Measurements from ENCODE around the gene MAP4K4.
"Not testable (repeated sequence)": the region's sequence is repeated elsewhere in the genome, so short reads cannot be mapped to it uniquely, and the experiment has no call there.

MAP4K4 gene

DNA sequence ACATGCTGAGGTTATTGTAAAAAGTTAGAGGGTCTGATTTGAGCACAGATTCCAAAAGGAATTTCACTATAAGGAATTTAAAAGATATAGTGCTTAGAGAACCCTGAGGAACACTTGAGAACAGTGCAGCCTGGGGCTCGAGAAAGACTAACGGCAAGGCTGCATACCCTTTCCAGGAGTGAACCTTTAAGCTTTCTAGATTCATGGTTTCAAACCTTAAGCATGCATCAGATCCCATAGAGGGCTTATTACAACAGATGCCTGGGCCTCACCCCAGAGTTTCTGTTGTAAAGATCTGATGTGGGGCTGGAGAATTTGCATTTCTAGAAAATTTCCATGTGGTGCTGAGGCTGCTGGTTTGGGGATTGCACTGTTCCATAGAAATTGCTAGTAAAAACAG, 203.7 kb downstream of the MAP4K4 start:
- no peak for DNase-seq (ENCODE audit: low read depth in 2 of 3, low spot score in 2 of 3)

DNA sequence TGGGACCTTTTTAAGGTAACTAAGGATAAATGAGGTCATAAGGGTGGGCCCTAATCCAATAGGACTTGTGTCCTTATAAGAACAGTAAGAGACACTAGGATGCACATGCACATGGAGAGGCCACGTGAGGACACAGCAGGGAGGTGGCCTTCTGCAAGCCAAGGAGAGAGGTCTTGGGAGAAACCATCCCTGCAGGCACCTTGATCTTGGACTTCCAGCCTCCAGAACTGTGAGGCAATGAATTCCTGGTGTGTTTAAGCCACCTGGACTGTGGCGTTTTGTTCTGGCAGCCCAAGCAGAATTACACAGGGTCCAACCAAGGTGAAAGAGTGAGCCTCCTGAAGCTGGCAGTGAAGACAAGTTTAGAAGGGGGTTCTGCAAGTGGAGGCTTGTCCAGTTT, 204.7 kb downstream of the MAP4K4 start:
- no peak for DNase-seq (ENCODE audit: low read depth in 2 of 3, low spot score in 2 of 3)

DNA sequence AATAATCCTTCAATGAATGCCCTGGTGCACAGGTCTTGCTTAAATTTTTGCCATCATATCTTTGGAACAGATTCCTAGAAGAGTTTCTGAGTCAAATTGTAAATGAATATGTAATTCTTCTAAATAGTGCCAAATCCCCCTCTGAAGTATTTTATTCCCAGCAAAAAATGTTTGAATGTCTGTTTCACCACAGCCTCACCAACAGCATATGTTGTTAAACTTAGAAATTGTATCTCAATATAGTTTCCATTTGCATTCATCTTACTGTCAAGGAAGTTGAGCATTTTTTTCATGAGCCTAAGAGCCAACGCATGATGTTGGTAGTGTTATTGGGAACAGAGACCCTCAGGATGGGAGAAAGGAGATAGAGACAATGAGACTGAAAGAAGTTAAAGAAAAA, 207.4 kb downstream of the MAP4K4 start:
- DNase-seq (ENCODE audit: low read depth in 2 of 3, low spot score in 2 of 3), result no peak

DNA sequence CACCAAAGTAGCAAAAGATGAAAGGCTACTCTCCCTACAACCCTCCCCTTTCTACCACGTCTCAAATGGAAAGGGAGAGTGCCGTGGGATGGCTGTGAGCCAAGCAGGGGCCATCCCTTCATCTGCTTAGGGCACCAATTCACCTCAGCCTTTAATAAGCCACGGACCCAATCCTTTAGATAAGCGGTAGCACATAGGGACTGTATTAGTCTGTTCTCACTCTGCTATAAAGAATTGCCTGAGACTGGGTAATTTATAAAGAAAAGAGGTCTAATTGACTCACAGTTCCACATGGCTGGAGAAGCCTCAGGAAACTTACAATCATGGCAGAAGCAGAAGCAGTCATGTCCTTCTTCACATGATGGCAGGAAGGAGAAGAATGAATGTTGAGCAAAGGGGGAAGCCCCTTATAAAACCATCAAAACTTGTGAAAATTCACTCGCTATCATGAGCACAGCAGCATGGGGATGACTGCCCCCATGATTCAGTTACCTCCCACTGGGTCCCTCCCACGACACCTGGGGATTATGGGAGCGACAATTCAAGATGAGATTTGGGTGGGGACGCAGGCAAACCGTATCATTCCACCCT, 208.3 kb downstream of the MAP4K4 start:
- DNase-seq (ENCODE audit: low read depth in 2 of 3, low spot score in 2 of 3), result no peak

DNA sequence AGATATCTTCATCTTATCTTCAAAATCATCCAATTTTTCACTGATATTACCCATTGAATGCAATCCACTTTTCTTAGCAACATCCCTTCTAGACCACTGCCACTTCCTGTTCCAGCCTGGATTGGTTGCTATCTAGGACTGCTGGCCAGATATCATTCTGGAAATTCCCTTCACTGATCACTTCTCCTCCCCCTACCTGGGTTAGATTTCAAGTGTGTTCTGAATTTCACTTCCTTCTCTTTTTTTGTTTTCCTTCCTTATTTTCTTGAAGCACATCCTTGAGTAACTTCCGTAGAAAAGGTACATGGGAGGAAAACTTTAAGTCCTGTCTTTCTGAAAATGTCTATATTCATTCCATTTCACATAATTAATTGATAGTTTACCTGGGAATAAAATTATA, 212.3 kb downstream of the MAP4K4 start:
- no peak for DNase-seq (ENCODE audit: low read depth in 2 of 3, low spot score in 2 of 3)

DNA sequence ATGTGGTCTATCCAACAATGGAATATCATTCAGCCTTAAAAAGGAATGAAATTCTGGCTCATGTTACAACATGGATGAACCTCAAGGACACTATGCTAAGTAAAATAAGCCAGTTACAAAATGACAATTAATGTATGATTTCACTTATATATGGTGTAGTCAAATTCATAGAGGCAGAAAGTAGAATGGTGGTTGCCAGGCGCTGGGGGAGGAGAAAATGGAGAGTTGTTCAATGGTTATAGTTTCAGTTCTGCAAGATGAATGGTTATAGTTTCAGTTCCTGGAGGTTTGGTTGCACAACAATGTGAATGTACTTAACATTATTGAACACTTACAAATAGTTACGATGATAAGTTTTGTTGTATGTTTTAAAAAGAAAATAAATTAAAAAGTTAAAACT, 215.0 kb downstream of the MAP4K4 start:
- DNase-seq (ENCODE audit: low read depth in 2 of 3, low spot score in 2 of 3), result no peak

DNA sequence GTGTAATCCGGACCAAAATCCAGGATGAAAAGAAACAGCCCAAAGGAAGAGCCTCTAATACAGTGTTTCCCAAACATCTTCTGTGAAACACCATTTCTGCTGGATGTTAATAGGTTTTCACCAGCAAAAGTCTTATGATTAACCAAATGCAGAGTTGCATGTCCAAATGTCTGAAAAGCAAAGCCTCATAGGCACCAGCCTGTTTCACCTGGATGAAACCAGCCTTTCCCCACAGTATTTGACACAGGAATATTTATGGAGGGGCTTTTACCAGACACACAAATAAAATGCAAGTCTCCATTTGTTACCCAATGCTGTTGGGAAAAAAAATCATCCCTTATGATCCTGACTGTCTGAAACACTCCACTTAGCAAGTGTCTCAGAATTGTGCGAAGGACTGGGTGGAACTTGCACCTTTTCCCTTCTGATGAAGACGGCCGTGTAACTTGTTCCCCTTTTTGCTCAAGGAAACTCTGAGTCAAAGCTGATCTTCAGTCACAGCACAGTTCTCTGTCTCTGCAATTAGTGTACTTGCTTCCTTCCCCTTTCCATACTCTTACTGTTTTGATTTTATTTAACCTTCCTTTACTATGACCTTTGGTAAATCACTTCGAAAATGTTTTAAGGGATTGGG, 223.9 kb downstream of the MAP4K4 start:
- DNase-seq (ENCODE audit: low read depth in 2 of 3, low spot score in 2 of 3), result no peak

DNA sequence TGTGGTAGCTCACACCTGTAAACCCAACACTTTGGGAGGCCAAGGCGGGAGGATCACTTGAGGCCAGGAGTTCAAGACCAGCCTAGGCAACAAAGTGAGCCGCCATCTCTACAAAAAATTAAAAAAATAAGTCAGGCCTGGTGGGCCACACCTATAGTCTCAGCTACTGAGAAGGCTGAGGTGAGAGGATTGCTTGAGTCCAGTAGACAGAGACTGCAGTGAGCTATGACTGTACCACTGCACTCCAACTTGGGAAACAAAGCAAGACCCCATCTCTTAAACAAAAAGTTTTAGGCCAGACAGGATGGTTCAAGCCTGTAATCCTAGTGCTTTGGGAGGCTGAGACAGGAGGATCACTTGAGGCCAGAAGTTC, 224.4 kb downstream of the MAP4K4 start:
- DNase-seq (ENCODE audit: low read depth in 2 of 3, low spot score in 2 of 3), result no peak

DNA sequence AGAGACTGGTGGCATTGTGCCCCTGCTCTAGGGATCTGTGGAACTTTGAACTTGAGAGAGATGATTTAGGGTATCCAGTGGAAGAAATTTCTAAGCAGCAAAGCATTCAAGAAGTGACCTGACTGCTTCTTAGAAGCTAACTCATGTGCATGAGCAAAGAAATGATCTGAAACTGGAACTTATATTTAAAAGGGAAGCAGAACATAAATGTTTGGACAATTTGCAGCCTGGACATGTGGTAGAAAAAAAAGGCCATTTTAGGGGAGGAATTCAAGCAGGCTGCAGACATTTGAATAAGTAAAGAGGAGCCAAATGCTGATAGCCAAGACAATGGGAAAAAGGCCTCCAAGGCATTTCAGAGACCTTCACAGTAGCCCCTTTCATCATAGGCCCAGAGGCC, 226.8 kb downstream of the MAP4K4 start:
- DNase-seq (ENCODE audit: low read depth in 2 of 3, low spot score in 2 of 3), result not testable (repeated sequence)

DNA sequence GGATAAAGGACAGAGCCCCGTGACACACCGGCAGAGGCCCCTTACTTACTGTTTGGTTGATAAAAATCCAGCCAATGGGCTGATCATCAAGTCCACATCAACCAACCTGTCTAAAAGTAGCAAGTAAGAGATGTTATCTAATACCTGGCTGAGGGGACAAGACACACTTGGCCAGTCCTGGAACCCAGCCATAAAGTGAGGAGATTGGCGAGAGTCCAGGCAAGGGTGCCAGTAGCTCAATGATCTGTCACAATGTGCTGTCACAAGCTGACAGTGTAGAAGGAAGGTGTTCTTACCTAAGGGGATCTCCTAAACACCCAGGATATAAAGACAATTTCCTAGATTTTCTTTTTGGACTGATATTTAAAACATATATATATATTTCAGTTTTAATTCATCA, 232.5 kb downstream of the MAP4K4 start:
- DNase-seq (ENCODE audit: low read depth in 2 of 3, low spot score in 2 of 3), result no peak

DNA sequence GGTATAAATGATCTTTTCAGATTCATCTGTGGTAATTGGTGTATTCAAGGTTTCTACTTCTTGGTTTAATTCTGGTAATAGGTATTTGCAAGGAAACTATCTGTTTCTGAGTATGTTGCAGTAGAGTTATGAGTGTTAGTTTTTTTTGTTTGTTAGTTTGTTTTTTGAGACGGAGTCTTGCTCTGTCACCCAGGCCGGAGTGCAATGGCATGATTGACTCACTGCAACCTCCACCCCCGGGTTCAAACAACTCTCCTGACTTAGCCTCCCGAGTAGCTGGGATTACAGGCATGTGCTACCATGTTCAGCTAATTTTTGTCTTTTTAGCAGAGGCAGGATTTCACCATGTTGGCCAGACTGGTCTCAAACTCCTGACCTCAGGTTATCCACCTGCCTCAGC, 233.3 kb downstream of the MAP4K4 start:
- no peak for DNase-seq (ENCODE audit: low read depth in 2 of 3, low spot score in 2 of 3)

DNA sequence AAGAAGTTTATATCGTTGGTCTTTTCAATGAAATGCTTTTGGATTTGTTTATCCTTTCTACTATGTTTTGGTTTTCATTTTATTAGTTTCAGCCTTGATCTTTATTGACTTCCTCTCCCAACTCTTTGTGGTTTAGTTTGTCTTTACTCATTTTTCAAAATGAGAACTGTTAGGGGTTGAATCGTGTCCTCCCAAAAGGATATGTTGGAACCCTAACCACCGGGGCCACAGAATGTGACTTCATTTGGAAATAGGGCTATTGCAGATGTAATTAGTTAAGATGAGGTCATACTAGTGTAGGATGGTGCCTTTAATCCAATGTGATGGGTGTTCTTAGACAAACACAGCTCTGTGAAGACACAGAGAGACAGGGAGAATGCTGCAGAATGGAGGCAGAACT, 233.9 kb downstream of the MAP4K4 start:
- DNase-seq (ENCODE audit: low read depth in 2 of 3, low spot score in 2 of 3), result no peak

DNA sequence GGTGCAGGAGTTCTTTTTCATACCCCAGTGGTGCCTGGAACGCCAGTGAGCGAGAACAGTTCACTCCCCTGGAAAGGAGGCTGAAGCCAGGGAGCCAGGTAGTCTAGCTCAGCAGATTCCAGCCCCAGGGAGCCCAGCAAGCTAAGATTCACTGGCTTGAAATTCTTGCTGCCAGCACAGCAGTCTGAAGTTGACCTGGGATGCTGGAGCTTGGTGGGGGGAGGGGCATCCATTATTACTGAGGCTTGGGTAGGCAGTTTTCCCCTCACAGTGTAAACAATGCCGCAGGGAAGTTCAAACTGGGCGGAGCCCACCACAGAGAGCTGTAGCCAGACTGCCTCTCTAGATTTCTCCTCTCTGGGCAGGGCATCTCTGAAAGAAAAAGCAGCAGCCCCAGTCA, 238.3 kb downstream of the MAP4K4 start:
- not testable (repeated sequence) for DNase-seq (ENCODE audit: low read depth in 2 of 3, low spot score in 2 of 3)

DNA sequence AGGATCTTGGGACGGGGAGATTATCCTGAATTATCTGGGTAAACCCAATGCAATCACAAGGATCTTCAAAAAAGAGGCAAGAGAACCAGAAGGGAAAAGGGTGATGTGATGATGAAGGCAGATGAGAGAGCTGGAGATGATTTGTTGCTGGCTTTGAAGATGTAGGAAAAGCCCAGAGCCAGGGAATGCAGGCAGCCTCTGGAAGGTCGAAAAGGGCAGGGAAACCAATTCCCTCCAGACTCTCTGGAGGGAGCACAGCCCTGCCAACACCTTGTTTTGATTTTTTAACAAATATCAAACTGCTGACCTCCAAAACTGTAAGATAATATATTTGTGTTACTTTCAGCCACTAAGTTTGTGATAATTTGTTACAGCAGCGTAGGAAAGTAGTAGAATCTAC, 245.3 kb downstream of the MAP4K4 start:
- DNase-seq (ENCODE audit: low read depth in 2 of 3, low spot score in 2 of 3), result no peak
